Mesothelial cell of epicardium (in vitro differentiated cells): ENCODE data around the gene PELI2. TPM values are rescaled to one million over a fixed set of nuclear protein-coding genes. Genes with fewer than 3 reads are reported as not detected.

Experiments used
- DNase-seq, 2 experiments: peaks; one replicate each; pipeline ENCODE4 v3.0.0; 2021; ENCODE audit warnings: low spot score in 2 of 2; ENCODE audit not compliant: unreplicated experiment in 2 of 2
- H3K27ac Mint-ChIP-seq: 2 replicates; pipeline ENCODE4 v1.8.0; 2021; ENCODE audit warnings: mixed read lengths
- H3K27me3 Mint-ChIP-seq: 2 replicates; pipeline ENCODE4 v1.8.0; 2021; ENCODE audit warnings: low read depth, mixed read lengths
- H3K36me3 Mint-ChIP-seq: 2 replicates; pipeline ENCODE4 v1.8.0; 2021; ENCODE audit warnings: mixed read lengths
- H3K4me1 Mint-ChIP-seq: 2 replicates; pipeline ENCODE4 v1.8.0; 2021; ENCODE audit warnings: mixed read lengths
- H3K4me3 Mint-ChIP-seq: 2 replicates; pipeline ENCODE4 v1.8.0; 2021; ENCODE audit warnings: mild to moderate bottlenecking, moderate library complexity, mixed read lengths
- H3K9me3 Mint-ChIP-seq: 2 replicates; pipeline ENCODE4 v1.8.0; 2021; ENCODE audit warnings: mixed read lengths
- total RNA-seq: library from RNA; stranded (reverse); gene quantifications from 3 replicates; pipeline ENCODE4 v1.2.1, GENCODE V29; 2021
- TF ChIP-seq, protein P1 (sequence below): fragments of 200-600 bp; sonication (generic); IDR thresholded peaks from one replicate; pipeline ENCODE4 v1.5.0; 2021; ENCODE audit warnings: antibody characterized with exemption; ENCODE audit not compliant: unreplicated experiment

PELI2 gene
- total RNA-seq, 1 donor from 2014 or later, result 10.0 TPM

DNA sequence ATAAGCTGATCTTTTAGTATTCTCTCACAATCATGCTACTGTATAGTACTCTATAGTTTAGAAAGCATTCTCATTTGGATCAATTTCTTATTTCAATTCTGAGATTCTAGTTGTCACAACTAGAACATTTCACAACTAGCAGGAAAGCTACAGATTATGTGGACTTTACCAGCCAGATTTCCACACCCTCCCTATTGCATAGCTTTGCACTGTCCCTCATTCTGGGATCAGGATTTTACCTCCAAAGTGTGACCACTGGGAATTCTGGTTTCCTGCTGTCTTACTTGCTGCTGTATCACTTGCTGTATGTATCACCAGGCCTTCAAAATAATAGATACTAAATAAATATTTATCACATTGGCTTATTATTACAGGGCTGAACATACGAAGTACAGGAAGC lies 10.2 kb upstream of the PELI2 start:
- H3K36me3 Mint-ChIP-seq, result no peaks in the 10 kb centered on the region
- TF ChIP-seq, protein P1, sequence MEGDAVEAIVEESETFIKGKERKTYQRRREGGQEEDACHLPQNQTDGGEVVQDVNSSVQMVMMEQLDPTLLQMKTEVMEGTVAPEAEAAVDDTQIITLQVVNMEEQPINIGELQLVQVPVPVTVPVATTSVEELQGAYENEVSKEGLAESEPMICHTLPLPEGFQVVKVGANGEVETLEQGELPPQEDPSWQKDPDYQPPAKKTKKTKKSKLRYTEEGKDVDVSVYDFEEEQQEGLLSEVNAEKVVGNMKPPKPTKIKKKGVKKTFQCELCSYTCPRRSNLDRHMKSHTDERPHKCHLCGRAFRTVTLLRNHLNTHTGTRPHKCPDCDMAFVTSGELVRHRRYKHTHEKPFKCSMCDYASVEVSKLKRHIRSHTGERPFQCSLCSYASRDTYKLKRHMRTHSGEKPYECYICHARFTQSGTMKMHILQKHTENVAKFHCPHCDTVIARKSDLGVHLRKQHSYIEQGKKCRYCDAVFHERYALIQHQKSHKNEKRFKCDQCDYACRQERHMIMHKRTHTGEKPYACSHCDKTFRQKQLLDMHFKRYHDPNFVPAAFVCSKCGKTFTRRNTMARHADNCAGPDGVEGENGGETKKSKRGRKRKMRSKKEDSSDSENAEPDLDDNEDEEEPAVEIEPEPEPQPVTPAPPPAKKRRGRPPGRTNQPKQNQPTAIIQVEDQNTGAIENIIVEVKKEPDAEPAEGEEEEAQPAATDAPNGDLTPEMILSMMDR, result no peak
- DNase-seq, result no peak

DNA sequence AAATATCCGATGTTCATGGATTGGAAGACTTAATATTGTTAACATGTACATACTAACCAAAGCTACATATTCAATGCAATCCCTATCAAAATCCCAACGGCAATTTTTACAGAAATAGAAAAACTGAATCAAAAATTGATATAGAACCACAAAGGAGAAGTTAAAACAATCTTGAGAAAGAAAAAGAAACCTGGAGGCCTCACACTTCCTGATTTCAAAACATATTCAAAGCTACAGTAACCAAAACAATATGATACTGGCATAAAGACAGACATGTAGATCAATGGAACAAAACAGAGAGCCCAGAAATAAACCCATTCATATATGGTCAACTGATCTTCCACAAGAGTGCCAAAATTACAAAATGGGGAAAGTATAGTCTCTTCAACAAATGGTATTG lies 5.4 kb upstream of the PELI2 start:
- Mint-ChIP-seq H3K4me1 (peaks cover 7% of the 10 kb centered on the region), H3K27ac (no peak overlapping the region), H3K36me3 (no peaks in the 10 kb centered on the region), H3K9me3 (peaks cover 9% of the 10 kb centered on the region), H3K4me3 (no peak overlapping the region), H3K27me3 (peaks cover 36% of the 10 kb centered on the region)
- TF ChIP-seq, protein P1, result no peak
- DNase-seq, result no peak

More for the DNA sequence above, 10.2 kb upstream of the PELI2 start:
- H3K27me3 Mint-ChIP-seq, result peaks cover 21% of the 10 kb centered on the region
- H3K27ac Mint-ChIP-seq, result no peak overlapping the region
- H3K4me3 Mint-ChIP-seq, result no peak overlapping the region
- H3K9me3 Mint-ChIP-seq, result peaks cover 9% of the 10 kb centered on the region
- H3K4me1 Mint-ChIP-seq, result no peaks in the 10 kb centered on the region

DNA sequence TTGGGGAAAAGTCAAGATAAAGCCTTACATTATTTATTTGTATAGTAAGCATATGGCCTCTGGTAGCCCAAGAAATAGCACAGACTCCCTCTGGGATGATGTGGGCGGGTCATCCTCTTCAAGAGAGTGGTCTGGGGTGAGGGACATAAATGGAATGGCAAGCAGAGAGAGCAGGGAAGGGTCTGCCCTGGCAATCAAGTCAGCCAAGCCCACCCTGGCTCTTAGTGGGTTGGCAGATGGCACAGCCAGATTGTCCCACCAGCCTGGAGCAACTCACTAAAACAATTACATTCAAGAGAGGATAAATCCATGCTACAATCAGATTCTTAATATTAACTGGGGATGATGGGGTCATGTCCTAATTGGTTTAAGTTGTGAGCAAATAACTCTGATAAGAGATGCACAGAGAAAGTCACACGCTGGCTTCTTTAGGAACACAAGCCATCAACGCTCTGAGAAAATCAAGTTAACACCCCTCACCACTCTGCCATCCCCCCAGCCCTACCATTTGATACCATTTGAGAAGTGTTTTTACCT lies 2.8 kb upstream of the PELI2 start:
- Mint-ChIP-seq H3K36me3 (no peaks in the 10 kb centered on the region), H3K9me3 (peaks cover 9% of the 10 kb centered on the region), H3K4me1 (peaks cover 17% of the 10 kb centered on the region), H3K4me3 (no peak overlapping the region), H3K27me3 (peaks cover 47% of the 10 kb centered on the region), H3K27ac (no peak overlapping the region)
- TF ChIP-seq, protein P1, result no peak
- DNase-seq, result no peak

DNA sequence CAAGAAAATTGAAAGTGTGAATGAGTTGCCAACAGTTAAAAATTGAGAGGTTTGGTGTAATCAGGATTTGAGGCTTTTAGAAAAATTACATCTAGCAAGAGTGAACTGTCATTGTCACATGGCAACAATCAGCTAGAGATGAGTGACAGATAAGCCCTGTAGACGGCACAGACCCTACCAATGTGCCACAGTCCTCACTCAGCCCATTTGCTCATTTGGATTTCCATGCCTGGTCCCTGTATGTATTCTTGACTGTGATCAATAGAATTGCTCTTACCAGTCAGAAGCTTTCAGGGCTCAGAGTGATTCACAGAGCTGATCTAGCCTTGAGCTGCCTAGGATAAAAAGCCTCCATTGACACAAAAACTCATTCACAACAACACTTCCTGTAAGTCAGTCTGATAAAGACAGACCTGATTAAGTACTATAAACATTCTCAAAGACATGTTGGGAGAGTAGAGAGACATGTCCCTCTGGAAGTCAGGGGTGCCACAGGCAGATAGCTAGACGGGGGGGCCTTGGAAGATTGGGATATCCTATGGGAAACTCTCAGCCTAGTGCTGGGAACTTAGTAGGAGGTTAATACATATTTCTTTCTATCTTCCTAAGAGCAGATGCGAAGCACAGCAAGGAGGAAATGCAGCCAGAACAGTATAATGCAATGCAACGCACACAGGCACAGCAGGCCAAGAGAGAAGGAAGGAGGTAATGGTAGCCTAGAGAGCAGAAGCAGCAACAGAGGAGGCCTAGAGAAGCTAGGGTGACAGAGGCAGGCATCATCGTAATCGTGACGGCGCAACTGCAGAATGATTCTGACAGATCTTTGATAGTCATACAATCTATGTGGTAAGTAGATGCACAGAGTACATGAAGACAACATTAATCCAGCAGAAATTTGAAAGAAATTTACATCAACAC lies 2.0 kb upstream of the PELI2 start:
- TF ChIP-seq, protein P1, result no peak
- Mint-ChIP-seq H3K4me3 (no peak overlapping the region), H3K27me3 (peaks cover 50% of the 10 kb centered on the region), H3K9me3 (peaks cover 9% of the 10 kb centered on the region), H3K4me1 (peaks cover 21% of the 10 kb centered on the region), H3K36me3 (no peaks in the 10 kb centered on the region), H3K27ac (no peak overlapping the region)
- DNase-seq, result no peak

DNA sequence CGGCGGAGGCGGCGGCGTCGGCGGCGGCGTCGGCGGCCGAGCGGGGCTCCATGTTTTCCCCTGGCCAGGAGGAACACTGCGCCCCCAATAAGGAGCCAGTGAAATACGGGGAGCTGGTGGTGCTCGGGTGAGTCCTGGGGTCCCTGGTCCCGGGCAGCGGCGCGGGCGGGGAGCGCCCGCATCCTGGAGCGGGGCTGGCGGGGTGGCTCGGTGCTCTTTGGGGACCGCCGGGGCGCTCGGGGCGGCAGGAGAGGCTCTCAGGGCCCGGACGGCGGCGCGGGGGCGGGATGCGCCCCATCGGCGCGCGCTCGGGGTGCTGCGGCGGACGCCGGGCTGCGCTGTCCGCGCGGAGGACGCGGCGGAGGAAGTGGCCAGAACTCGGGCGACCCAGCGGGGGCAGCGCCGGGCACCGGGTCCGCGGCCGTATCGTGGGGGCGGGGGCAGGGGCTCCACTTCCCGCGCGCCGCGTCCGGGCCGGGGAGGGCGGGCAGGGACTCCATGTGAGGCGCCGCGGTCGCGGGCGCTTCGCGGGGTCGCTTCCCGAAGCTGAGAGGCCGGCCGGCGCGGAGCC lies 485 bp downstream of the PELI2 start:
- peaks cover 47% of the 10 kb centered on the region for H3K27me3 Mint-ChIP-seq
- no peak overlapping the region for H3K27ac Mint-ChIP-seq
- no peaks in the 10 kb centered on the region for H3K9me3 Mint-ChIP-seq
- peaks cover 21% of the 10 kb centered on the region for H3K4me1 Mint-ChIP-seq
- peak in 1 of 2 experiments; percentile 23 for DNase-seq
- TF ChIP-seq, protein P1, result no peak
- peak overlapping the region; percentile 30 for H3K4me3 Mint-ChIP-seq
- H3K36me3 Mint-ChIP-seq, result no peaks in the 10 kb centered on the region
